ENCODE results near the gene PRTN3. TPM values are rescaled to one million over a fixed set of nuclear protein-coding genes. Genes with fewer than 3 reads are reported as not detected.
"Not testable (repeated sequence)": the region's sequence is repeated elsewhere in the genome, so short reads cannot be mapped to it uniquely, and the experiment has no call there.

PRTN3 gene
- total RNA-seq, 1 experiment from 2014 or later = 0.72 TPM

DNA sequence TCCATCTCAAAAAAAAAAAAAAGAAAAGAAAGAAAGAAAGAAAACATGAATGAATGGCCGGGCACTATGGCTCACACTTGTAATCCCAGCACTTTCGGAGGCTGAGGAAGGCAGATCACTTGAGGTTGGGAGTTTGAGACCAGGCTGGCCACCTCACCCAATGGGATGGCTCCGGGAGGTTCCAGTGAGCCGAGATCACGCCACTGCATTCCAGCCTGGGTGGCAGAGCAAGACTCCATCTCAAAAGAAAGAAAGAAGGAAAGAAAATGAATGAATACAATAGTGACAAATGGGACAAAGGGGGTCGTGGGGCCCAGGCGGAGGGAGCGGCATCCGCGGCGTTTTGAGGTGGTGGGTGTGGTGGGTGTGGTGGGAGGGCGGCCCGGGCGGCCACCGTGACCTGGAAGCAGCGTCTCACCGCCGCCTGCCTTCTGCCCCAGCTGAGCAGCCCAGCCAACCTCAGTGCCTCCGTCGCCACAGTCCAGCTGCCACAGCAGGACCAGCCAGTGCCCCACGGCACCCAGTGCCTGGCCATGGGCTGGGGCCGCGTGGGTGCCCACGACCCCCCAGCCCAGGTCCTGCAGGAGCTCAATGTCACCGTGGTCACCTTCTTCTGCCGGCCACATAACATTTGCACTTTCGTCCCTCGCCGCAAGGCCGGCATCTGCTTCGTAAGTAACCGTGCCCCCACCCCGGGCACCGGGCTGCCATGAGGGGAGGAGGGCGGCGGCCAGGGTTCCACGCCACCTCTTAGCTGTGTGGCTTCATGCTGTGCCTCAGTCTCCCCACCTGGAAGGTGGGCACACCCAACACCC is 5.1 kb downstream of the PRTN3 start:
- DNase-seq (ENCODE audit: low spot score) = no peak

DNA sequence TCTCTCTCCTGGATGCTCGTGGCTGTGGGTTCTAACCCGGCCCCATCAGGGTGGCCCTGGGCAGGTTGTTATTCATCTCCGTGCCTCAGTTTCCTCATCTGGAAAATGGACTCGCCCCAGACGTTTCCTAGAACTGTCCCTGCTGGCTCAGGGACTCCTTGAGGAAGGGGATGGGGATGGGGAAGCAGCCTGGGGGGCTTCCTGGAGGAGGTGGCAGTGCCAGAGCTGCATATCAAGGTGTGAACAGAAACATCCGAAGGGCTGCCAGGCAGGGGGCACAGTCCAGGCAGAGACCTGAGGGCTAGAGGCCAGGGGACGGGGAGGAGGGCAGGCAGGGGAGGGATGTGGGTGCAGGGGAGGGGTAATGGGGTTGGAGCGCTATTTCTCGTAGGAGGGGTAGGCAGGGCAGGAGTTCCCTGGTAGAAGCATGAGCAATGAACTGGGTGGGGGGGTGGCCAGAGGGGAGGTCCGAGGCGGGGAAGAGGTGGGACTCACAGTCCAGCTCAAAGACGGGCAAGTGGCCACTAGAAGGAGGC is 7.7 kb downstream of the PRTN3 start:
- no peak for DNase-seq (ENCODE audit: low spot score)

DNA sequence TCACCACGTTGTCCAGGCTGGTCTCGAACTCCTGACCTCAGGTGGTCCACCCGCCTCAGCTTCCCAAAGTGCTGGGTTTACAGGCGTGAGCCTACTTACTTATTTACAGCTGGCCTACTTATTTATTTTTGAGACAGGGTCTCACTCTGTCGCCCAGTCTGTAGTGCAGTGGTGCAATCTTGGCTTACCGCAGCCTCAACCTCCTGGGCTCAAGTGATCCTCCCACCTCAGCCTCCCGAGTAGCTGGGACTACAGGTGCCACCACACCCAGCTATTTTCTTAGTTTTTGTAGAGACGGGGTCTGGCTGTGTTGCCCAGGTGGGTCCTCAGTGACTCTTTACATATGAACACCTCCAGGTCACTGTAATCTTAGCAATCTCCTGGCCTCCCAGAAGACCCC is 8.4 kb downstream of the PRTN3 start:
- not testable (repeated sequence) for DNase-seq (ENCODE audit: low spot score)

DNA sequence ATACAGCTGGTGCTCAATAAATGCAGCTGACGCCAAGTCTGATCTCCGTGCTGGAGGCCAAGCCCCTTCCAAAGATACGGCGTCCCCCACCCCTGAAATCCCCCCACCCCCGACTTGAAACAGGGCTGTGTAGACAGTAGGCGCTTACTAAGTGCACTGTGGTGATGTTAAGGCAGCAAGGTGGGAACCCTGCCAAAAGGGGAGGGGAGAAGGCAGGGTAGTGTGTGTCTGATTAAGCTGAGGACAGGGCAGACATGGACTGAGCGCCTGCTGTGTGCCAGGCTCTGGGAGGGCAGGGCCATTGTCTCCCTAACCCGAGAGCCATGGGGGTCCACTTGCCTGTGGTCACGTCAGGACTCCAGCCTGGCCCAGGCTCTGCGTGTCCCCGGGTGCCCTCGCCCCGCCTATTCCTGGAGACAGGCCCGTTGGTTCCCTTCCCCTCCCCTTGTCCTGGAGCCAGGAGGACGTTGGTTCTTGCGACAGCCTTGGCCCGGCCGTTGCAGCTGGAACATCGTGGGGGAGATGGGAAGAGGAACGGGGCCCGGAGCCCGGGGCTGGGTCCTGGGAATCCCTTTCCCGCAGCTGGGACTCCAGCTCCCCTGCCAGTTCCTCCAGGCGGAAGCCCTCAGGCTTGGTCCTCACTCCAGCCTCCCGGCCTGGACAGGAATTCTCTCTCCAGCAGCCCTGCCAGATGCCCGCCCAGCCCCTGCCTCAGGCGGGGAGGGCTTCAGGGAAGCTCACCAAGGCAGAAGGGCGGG is 9.6 kb downstream of the PRTN3 start:
- peak; percentile 92 for DNase-seq (ENCODE audit: low spot score)

DNA sequence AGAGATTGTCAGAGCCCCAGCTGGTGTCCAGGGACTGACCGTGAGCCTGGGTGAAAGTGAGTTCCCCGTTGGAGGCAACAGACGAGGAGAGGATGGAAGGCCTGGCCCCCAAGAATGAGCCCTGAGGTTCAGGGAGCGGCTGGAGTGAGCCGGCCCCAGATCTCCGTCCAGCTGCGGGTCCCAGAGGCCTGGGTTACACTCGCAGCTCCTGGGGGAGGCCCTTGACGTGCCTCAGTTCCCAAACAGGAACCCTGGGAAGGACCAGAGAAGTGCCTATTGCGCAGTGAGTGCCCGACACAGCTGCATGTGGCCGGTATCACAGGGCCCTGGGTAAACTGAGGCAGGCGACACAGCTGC is 10.2 kb downstream of the PRTN3 start:
- no peak for DNase-seq (ENCODE audit: low spot score)

DNA sequence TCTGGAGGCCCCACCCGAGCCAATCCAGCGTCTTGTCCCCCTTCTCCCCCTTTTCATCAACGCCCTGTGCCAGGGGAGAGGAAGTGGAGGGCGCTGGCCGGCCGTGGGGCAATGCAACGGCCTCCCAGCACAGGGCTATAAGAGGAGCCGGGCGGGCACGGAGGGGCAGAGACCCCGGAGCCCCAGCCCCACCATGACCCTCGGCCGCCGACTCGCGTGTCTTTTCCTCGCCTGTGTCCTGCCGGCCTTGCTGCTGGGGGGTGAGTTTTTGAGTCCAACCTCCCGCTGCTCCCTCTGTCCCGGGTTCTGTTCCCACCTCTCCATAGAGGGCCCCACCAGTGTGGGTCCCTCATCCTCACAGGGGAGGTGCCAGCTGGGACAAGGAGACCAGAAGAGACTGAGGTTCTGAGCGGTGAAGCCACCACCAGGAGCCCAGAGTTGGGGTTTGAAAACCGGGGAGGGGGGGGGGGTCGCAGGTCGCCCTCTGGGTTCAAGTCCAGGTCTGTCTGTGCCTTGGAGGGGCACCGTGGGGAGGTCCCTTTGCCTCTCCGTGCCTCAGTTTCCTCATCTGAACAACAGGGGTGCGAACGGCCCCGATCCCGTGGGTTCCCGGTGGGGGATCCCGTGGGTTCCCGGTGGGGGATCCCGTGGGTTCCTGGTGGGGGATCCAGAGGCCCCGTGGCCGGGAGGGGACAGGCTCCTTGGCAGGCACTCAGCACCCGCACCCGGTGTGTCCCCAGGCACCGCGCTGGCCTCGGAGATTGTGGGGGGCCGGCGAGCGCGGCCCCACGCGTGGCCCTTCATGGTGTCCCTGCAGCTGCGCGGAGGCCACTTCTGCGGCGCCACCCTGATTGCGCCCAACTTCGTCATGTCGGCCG is 11.6 kb downstream of the PRTN3 start, which contains the start of gene ELANE:
ELANE (plus strand) TSS at position 168 of the 878 bp plus-strand sequence; CDS start at position 194, 26 bp downstream.
- no peak for DNase-seq (ENCODE audit: low spot score)

DNA sequence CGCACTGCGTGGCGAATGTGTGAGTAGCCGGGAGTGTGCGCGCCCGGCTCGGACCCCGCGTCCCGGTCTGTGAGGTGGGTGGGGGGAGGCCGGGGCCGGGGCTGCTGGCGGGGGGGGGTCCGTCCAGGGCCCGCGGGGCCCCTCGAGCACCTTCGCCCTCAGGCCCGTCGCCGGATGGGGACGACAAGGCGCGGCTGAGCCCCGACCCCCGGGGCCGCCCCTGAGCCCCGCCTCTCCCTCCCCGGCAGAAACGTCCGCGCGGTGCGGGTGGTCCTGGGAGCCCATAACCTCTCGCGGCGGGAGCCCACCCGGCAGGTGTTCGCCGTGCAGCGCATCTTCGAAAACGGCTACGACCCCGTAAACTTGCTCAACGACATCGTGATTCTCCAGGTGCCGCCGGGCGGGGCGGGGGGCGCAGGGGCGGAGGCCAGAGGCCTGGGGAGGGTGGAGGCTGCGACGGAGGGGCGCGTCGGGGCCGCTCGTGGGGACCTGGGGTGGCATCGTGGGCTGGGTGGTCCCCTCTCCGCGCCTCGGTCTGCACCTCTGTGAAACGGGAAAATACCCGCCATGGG is 12.3 kb downstream of the PRTN3 start:
- no peak for DNase-seq (ENCODE audit: low spot score)

DNA sequence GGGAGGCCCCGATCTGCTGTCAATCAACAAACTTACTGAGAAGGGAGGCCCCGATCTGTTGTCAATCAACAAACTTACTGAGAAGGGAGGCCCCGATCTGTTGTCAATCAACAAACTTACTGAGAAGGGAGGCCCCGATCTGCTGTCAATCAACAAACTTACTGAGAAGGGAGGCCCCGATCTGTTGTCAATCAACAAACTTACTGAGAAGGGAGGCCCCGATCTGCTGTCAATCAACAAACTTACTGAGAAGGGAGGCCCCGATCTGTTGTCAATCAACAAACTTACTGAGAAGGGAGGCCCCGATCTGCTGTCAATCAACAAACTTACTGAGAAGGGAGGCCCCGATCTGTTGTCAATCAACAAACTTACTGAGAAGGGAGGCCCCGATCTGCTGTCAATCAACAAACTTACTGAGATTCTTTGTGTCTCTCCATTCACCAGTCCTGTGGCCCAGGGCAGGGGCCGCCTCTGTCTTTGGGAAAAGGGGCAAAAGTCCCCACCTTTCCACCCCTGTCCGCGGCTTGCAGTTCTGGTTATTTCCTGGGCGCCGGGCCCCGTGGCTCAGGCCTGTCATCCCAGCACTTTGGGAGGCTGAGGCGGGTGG is 12.9 kb downstream of the PRTN3 start:
- DNase-seq (ENCODE audit: low spot score) = not testable (repeated sequence)

DNA sequence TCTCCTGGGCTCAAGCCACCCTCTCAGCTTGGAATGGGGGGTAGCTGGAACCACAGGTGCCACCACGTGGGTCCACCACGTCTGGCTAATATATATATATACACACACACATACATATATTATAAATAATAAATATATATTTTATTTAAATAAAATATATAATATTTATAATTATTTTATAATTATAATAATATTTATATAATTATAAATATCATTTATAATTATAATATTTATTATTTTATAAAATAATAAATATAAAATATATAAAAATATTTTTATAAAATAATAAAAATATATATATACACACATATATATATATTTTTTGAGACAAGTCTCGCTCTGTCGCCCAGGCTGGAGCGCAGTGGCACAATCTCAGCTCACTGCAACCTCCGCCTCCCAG is 13.8 kb downstream of the PRTN3 start:
- DNase-seq (ENCODE audit: low spot score) = no peak

DNA sequence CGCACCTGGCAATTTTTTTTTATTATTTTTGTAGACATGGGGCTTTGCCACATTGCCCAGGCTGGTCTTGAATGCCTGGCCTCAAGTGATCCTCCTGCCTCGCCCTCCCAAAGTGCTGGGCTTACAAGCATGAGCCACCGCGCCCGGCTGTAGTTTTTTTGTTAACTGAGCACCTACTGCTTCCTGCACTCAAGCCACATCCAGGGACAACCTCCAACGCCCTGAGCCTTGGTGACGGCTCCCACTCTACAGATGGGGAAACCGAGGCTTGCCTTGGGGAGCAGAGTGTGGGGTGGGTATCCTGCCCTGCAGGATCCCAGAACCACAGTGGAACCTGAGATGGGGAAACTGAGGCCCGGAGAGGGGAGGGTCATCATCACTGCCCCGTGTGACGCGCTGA is 14.3 kb downstream of the PRTN3 start:
- DNase-seq (ENCODE audit: low spot score) = no peak

DNA sequence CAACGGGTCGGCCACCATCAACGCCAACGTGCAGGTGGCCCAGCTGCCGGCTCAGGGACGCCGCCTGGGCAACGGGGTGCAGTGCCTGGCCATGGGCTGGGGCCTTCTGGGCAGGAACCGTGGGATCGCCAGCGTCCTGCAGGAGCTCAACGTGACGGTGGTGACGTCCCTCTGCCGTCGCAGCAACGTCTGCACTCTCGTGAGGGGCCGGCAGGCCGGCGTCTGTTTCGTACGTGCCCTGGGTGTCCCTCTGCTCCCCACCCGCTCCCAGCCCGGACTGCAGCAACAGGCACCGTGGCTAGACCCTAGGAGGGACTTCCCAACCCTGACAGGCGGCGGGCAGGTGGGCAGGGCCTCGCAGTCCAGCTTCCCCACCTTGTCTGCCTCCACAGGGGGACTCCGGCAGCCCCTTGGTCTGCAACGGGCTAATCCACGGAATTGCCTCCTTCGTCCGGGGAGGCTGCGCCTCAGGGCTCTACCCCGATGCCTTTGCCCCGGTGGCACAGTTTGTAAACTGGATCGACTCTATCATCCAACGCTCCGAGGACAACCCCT is 14.8 kb downstream of the PRTN3 start:
- no peak for DNase-seq (ENCODE audit: low spot score)

DNA sequence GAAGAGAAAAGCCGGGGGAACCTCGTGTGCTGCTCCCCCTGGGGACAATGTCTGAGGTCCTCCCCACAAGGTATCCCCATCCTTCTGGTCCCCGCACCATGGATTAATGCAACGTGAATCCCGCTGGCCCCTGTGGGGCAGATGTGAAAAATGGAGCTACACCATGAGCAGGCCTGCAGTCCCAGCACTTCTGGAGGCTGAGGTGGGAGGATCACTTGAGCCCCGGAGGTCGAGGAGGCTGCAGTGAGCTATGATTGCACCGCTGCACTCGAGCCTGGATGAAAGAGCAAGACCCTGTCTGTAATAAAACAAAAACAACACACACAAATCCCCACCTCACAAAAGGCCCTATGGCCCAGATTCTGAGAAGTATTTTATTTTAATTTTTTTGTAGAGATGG is 17.5 kb downstream of the PRTN3 start:
- DNase-seq (ENCODE audit: low spot score) = no peak

DNA sequence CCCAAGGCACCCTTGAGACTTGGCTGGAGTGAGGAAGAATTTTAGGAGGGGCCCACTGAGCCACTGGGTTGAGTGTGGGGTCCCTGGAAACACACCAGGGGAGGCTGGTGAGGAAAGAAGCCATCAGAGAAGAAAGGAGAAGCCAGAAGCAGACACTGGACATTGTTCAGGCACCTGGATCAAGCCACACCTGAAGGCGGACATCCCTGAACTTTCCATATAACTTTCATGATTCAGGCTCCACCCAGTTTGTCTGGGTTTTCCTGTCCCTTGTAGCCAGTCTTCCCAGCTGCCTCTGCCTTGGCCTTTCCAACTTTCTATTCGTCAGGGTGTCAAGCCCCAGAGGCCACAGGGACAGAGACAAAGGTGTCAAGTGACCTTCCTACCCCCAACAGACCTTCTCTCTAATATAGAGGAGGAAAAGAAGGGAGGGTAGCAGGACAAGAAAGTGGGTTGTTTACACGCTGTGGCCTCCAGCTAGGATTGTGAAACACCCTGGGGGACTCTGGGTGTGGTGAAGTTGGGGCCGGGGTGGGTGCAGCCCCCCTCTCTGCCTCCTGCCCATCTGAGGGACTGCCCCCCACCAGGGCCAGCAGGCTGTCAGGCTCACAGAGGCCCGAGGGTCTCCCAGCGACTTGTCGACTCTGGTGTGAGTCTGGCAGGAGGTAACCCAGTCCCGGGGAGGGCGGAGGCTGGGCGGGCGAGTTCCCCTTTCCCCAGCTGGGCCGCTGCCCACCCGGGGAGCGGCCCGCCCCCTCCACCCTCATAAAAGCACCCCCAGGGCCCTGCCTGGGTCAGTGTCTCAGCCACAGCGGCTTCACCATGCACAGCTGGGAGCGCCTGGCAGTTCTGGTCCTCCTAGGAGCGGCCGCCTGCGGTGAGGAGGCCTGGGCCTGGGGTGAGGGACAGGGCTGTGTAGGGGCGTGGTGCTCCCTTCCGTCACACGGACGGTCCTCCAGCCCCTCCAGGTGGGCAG is 18.4 kb downstream of the PRTN3 start, which contains the start of gene CFD:
CFD (plus strand) TSS at position 797 of the 976 bp plus-strand sequence; CDS start at position 823, 26 bp downstream.
- no peak for DNase-seq (ENCODE audit: low spot score)

DNA sequence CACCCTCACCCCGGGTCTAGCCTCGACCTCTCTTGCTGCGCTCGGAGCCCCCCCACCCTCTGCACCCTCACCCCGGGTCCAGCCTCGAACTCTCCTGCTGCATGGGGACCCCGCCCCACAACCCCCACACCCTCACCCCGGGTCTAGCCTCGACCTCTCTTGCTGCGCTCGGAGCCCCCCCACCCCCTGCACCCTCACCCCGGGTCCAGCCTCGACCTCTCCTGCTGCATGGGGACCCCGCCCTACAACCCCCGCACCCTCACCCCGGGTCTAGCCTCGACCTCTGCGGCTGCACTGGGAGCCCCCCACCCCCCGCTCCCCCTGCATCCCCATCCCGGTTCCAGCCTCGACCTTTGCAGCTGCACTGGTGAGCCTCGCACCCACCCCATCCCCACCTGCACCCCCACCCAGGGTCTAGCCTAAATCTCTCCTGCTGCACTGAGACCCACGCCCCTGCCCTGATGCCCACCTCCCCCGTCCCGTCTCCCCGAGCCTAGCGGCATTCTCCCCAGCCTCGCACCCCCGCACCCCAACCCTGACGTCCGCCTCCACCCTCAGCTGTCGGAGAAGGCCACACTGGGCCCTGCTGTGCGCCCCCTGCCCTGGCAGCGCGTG is 20.4 kb downstream of the PRTN3 start:
- no peak for DNase-seq (ENCODE audit: low spot score)

DNA sequence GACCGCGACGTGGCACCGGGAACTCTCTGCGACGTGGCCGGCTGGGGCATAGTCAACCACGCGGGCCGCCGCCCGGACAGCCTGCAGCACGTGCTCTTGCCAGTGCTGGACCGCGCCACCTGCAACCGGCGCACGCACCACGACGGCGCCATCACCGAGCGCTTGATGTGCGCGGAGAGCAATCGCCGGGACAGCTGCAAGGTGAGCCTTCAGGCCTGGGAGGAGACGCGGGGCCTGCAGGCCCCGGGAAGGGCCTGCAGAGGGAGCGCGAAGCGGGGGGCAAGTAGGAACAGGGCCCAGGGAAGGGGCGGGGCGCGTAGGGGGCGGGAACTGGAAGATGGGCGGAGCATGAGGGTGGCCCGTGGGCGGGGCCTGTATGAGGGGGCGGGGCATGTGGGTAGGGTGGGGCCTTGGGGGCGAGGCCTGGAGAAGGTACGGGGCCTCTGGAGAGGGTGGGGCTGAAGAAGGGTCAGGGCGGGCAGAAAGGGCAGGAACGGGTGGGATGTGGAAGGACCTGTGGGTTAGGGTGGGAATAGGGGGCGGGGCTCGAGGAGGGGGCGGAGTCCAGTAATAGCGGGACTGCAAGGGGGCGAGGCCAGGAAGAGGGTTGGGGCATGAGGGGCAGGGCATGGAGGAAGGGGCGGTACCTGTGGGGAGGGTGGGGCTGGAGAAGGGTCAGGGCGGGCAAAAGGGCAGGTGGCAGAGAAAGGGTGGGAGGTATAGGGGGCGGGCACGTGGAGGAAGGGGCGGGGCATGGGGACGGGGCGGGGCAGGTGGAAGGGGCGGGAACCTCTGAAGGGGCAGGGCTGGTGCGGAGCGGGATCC is 21.2 kb downstream of the PRTN3 start:
- no peak for DNase-seq (ENCODE audit: low spot score)

DNA sequence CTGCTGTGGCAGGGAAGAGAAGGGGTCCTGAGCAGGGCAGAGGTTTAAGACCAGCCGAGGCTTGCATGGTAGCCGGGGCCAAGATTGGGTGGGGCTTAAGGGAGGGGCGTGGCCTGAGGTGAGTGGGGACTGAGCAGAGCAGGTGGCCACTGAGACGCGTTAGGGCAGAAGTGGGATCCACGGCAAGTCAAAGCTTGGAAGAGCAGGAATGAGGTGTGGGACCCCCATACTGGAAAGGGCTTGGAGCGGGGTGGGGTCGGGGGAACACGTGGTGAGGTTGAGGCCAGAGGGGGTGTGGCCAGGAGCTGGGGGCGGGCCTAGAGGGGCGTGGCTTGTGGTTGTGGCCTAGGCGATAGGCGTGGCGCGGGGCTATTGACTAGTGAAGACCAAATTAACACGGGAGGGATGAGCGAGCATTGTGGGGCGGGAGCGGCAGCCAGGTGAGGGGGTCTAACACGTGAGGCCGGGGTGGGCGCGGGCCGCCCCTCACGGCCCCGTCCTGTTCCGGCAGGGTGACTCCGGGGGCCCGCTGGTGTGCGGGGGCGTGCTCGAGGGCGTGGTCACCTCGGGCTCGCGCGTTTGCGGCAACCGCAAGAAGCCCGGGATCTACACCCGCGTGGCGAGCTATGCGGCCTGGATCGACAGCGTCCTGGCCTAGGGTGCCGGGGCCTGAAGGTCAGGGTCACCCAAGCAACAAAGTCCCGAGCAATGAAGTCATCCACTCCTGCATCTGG is 21.9 kb downstream of the PRTN3 start:
- no peak for DNase-seq (ENCODE audit: low spot score)

DNA sequence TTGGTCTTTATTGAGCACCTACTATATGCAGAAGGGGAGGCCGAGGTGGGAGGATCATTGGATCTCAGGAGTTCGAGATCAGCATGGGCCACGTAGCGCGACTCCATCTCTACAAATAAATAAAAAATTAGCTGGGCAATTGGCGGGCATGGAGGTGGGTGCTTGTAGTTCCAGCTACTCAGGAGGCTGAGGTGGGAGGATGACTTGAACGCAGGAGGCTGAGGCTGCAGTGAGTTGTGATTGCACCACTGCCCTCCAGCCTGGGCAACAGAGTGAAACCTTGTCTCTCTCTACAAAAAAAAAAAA is 22.5 kb downstream of the PRTN3 start:
- DNase-seq (ENCODE audit: low spot score) = no peak
